Measurements from ENCODE around the gene RPL26.

Gene RPL26

DNA sequence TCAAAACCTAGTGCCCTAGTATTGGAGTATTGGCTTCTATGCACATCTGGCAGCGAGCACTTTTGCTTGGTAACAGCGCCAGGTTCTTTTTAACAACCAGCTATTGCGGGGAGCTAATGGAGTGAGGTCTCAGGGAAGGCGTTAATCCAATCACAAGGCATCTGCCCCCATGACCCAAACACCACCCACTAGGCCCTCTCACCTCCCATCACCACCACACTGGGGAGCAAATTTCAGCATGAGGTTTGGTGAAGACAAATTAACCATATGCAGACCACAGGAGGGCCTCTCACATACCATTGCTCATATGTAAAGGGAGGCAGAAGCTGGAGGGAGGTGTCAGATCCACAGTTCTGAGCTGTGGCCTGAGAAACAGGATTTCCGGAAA lies 44.2 kb downstream of the RPL26 start:
- no peaks in the 10 kb centered on the region for H3K36me3 Mint-ChIP-seq (ENCODE audit: low read depth)
- peak overlapping the region in 1 of 3 experiments; percentile 10 for H3K27ac Mint-ChIP-seq
- H3K9me3 Mint-ChIP-seq, result no peaks in the 10 kb centered on the region
- H3K4me3 Mint-ChIP-seq, result no peak overlapping the region
- peaks cover 6% of the 10 kb centered on the region for H3K4me1 Mint-ChIP-seq
- TF ChIP-seq, protein P1, sequence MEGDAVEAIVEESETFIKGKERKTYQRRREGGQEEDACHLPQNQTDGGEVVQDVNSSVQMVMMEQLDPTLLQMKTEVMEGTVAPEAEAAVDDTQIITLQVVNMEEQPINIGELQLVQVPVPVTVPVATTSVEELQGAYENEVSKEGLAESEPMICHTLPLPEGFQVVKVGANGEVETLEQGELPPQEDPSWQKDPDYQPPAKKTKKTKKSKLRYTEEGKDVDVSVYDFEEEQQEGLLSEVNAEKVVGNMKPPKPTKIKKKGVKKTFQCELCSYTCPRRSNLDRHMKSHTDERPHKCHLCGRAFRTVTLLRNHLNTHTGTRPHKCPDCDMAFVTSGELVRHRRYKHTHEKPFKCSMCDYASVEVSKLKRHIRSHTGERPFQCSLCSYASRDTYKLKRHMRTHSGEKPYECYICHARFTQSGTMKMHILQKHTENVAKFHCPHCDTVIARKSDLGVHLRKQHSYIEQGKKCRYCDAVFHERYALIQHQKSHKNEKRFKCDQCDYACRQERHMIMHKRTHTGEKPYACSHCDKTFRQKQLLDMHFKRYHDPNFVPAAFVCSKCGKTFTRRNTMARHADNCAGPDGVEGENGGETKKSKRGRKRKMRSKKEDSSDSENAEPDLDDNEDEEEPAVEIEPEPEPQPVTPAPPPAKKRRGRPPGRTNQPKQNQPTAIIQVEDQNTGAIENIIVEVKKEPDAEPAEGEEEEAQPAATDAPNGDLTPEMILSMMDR (IDR thresholded peaks at IDR 0.05; ENCODE audit: unreplicated experiment in 3 of 3), result no peak
- peaks cover 4% of the 10 kb centered on the region for H3K27me3 Mint-ChIP-seq (ENCODE audit: low read depth)

DNA sequence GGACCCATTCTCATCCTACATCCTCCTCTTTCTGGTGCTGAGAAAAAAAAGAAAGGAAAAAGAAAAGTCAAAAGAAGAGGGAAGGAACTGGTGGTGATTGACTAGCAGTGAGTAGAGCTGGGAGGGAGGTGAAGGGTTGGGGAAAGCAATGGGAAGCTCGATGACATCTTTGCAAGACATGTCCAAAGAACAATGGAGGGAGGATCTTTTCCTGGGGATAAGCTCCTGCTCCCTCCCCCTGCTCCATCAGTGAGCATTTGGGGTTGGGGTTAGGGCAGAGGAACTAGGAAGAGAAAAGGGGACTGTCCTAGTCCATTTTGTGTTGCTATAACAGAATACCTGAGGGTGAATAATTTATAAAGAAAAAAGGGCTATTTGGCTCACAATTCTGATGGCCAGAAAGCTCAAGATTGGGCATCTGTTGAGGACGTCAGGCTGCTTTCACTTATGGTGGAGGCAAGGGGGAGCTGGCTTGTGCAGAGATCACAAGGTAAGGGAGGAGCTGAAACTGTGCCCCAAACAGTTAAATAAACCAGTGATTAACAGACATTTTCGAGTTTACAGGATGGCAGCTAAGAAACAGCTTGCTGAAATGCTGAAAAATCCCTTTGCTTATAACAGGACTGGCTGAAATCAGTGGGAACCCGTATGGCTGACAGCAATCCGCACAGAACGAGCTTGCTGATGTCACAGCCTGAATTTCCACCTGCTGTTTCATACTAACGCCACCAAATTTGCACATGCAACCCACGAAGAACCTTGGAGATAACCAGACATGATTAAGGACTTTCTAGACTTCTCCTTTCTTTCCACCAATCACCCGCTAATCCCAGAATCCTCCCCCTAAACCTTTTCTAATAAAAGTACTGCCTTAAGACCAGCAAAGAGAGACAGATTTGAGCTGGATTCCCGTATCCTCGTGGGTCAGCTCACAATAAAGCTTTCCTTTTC lies 44.9 kb downstream of the RPL26 start:
- Mint-ChIP-seq H3K27ac (peak overlapping the region in 1 of 3 experiments; percentile 10), H3K4me3 (no peak overlapping the region), H3K36me3 (ENCODE audit: low read depth) (no peaks in the 10 kb centered on the region), H3K9me3 (no peaks in the 10 kb centered on the region), H3K27me3 (ENCODE audit: low read depth) (peaks cover 4% of the 10 kb centered on the region), H3K4me1 (peaks cover 6% of the 10 kb centered on the region)
- TF ChIP-seq, protein P1 (IDR thresholded peaks at IDR 0.05; ENCODE audit: unreplicated experiment in 3 of 3), result no peak

DNA sequence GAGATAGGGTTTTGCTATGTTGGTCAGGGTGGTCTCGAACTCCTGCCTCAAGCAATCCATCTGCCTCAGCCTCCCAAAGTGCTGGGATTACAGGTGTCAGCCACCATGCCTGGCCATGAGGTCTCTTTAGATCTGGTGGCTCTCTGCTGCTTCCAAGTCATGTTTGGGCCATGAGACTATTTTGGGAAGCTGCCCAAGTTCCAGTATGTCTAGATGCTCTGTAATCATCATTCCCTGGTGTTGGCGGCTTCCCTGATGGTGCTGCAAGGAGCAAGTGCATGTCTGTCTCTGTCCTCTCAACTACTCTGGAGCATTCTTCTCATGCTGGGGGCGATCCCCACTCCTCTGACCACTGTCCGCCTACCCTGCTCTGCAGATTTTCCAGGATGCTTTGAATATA lies 49.7 kb downstream of the RPL26 start:
- TF ChIP-seq, protein P1 (IDR thresholded peaks at IDR 0.05; ENCODE audit: unreplicated experiment in 3 of 3), result no peak
- Mint-ChIP-seq H3K9me3 (no peaks in the 10 kb centered on the region), H3K4me3 (no peak overlapping the region), H3K27ac (no peak overlapping the region), H3K4me1 (peaks cover 1% of the 10 kb centered on the region), H3K27me3 (ENCODE audit: low read depth) (no peaks in the 10 kb centered on the region), H3K36me3 (ENCODE audit: low read depth) (no peaks in the 10 kb centered on the region)

DNA sequence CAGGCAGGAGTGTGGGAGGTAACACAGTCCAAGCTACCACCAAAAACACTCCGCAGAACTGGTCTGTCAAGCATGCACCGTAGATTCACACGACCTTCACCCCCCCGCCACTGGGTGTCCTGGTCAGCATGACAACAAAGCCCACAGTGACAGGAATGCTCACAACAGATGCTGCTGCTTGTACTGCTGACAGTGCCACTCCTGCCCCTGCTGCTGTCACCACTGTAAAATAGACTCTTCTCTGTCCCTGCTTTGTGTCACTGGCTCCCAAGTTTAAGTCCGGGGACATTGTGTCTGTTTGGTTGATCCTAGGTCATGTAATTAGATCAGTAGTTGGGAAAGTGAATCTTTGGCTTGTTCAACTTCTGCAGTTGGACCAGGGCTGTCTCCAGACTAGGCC lies 50.3 kb downstream of the RPL26 start:
- TF ChIP-seq, protein P1 (IDR thresholded peaks at IDR 0.05; ENCODE audit: unreplicated experiment in 3 of 3), result no peak
- H3K27ac Mint-ChIP-seq, result no peak overlapping the region
- H3K9me3 Mint-ChIP-seq, result no peaks in the 10 kb centered on the region
- no peaks in the 10 kb centered on the region for H3K4me1 Mint-ChIP-seq
- no peaks in the 10 kb centered on the region for H3K36me3 Mint-ChIP-seq (ENCODE audit: low read depth)
- no peak overlapping the region for H3K4me3 Mint-ChIP-seq
- peaks cover 3% of the 10 kb centered on the region for H3K27me3 Mint-ChIP-seq (ENCODE audit: low read depth)

DNA sequence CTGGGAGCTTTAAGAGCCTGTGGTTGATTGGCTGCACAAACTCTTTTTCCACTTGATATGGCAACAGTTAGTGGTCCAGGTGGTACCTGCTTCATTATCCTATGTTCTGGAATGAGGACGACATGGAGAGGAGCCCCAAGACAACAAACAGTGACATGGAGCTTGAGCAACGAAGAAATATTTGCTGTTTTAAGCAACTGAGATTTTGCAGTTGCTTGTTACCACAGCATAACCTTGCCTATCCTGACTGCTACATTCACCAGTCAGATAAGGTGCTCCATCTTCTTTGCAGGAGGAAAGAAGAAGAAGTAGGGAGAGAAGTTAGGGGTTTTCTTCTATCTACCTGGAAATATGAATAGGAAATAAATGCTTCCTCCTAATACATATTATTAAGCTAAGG lies 50.9 kb downstream of the RPL26 start:
- TF ChIP-seq, protein P1 (IDR thresholded peaks at IDR 0.05; ENCODE audit: unreplicated experiment in 3 of 3), result no peak
- H3K27me3 Mint-ChIP-seq (ENCODE audit: low read depth), result peaks cover 3% of the 10 kb centered on the region
- no peaks in the 10 kb centered on the region for H3K36me3 Mint-ChIP-seq (ENCODE audit: low read depth)
- H3K27ac Mint-ChIP-seq, result no peak overlapping the region
- H3K4me3 Mint-ChIP-seq, result no peak overlapping the region
- H3K9me3 Mint-ChIP-seq, result no peaks in the 10 kb centered on the region
- no peaks in the 10 kb centered on the region for H3K4me1 Mint-ChIP-seq

Measured in nephron (organoid).